GM12878 (cell line): ENCODE data around the gene KIRREL3.

ENCODE experiments used
- EZH2 ChIP-seq: IDR thresholded peaks from 2 replicates; pipeline ENCODE4 v1.6.1; 2012; ENCODE audit warnings: low read depth, mild to moderate bottlenecking, control low read depth, inconsistent platforms, low read length, borderline replicate concordance; ENCODE audit not compliant: control insufficient read depth
- POLR2A ChIP-seq: IDR thresholded peaks from 2 replicates; pipeline ENCODE4 v1.6.1; 2011; ENCODE audit warnings: low read depth, mild to moderate bottlenecking, low read length
- TF ChIP-seq, protein P1 (sequence below), 3 experiments: IDR thresholded peaks in 2 of 3; conservative IDR thresholded peaks in 1 of 3; 2 replicates each; pipeline ENCODE4 v1.5.1; 2011; ENCODE audit warnings: low read depth in 3 of 3, low read length in 3 of 3, mild to moderate bottlenecking in 3 of 3, control low read depth in 2 of 3, moderate library complexity in 2 of 3, inconsistent platforms in 1 of 3, mixed read lengths in 1 of 3; ENCODE audit not compliant: control insufficient read depth in 2 of 3, insufficient read depth in 1 of 3; ENCODE audit errors: extremely low read depth in 1 of 3
- TF ChIP-seq, protein P2 (sequence below): fragments of 450-650 bp; IDR thresholded peaks from 2 replicates; pipeline ENCODE4 v1.6.1; 2017; ENCODE audit warnings: mild to moderate bottlenecking

DNA sequence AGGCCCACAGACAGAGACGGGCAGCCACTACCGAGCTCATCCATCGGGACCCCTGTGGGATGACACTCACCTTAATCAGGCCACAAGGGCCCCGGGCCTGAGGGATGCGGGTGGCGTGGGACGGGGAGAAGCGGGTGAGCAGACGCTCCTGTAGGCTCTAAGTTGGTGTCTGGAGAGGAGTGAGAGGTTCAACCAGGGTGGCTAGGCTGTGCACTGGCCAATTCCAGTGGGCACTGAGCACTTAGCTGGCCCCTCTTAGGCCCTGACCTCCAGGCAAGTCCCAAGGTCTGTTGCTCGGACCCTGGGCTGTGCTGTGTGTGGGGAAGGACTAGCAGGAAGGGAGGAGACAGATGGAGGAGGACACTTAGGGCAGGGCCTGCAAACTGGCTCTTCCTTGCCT is 505.7 kb downstream of the KIRREL3 start:
- TF ChIP-seq EZH2 (no peak), POLR2A (no peak)
- TF ChIP-seq, protein P1, sequence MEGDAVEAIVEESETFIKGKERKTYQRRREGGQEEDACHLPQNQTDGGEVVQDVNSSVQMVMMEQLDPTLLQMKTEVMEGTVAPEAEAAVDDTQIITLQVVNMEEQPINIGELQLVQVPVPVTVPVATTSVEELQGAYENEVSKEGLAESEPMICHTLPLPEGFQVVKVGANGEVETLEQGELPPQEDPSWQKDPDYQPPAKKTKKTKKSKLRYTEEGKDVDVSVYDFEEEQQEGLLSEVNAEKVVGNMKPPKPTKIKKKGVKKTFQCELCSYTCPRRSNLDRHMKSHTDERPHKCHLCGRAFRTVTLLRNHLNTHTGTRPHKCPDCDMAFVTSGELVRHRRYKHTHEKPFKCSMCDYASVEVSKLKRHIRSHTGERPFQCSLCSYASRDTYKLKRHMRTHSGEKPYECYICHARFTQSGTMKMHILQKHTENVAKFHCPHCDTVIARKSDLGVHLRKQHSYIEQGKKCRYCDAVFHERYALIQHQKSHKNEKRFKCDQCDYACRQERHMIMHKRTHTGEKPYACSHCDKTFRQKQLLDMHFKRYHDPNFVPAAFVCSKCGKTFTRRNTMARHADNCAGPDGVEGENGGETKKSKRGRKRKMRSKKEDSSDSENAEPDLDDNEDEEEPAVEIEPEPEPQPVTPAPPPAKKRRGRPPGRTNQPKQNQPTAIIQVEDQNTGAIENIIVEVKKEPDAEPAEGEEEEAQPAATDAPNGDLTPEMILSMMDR (IDR thresholded peaks at IDR 0.05 in 2 of 3, conservative IDR thresholded peaks at IDR 0.05 in 1 of 3; ENCODE audit: control insufficient read depth in 2 of 3, extremely low read depth in 1 of 3, insufficient read depth in 1 of 3, low read depth in 3 of 3, low read length in 3 of 3), result no peak
- TF ChIP-seq, protein P2, sequence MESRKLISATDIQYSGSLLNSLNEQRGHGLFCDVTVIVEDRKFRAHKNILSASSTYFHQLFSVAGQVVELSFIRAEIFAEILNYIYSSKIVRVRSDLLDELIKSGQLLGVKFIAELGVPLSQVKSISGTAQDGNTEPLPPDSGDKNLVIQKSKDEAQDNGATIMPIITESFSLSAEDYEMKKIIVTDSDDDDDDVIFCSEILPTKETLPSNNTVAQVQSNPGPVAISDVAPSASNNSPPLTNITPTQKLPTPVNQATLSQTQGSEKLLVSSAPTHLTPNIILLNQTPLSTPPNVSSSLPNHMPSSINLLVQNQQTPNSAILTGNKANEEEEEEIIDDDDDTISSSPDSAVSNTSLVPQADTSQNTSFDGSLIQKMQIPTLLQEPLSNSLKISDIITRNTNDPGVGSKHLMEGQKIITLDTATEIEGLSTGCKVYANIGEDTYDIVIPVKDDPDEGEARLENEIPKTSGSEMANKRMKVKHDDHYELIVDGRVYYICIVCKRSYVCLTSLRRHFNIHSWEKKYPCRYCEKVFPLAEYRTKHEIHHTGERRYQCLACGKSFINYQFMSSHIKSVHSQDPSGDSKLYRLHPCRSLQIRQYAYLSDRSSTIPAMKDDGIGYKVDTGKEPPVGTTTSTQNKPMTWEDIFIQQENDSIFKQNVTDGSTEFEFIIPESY, result no peak
